Testis (tissue), 3 donors: ENCODE measurements around the gene NOS3. TPM values are rescaled to one million over a fixed set of nuclear protein-coding genes. Genes with fewer than 3 reads are reported as not detected.

Experiments used
- DNase-seq: peaks from one replicate; pipeline ENCODE4 v3.0.0-alpha.2; 2019
- H3K27ac ChIP-seq, 2 donors: fragments of 200-600 bp; sonication (generic); one replicate each; pipeline ENCODE4 v1.5.1; 2019
- H3K27me3 ChIP-seq: fragments of 200-600 bp; sonication (generic); one replicate; pipeline ENCODE4 v1.5.1; 2019
- H3K36me3 ChIP-seq: fragments of 200-600 bp; sonication (generic); one replicate; pipeline ENCODE4 v1.5.1; 2017; ENCODE audit warnings: low read depth; ENCODE audit errors: missing control alignments
- H3K4me1 ChIP-seq: fragments of 200-600 bp; sonication (generic); one replicate; pipeline ENCODE4 v1.5.1; 2019
- H3K4me3 ChIP-seq, 2 donors: fragments of 200-600 bp; sonication (generic); one replicate each; pipeline ENCODE4 v1.5.1; 2017 to 2019
- H3K9me3 ChIP-seq: fragments of 200-600 bp; sonication (generic); one replicate; pipeline ENCODE4 v1.5.1; 2017
- POLR2A ChIP-seq: fragments of 450-650 bp; IDR thresholded peaks from one replicate; pipeline ENCODE4 v1.6.1; 2017; ENCODE audit warnings: antibody characterized with exemption, mild to moderate bottlenecking, moderate library complexity
- WGBS, 2 donors: methylation state at CpG; one replicate each; pipeline ENCODE4 v1.1.5; 2018; 5-methylcytosine and 5-hydroxymethylcytosine counted together
- intact Hi-C: fragments of 100-400 bp; cut with DNase I; formaldehyde crosslinking; loops from one replicate; pipeline ENCODE4 v1.15.1; 2023; ENCODE audit warnings: low total_unique reads
- polyA plus RNA-seq: library from polyadenylated mRNA; stranded (reverse); fragments of 350-450 nt; fragmentation: Illumina TruSeq; extraction: RNeasy Lipid Tissue Mini Kit (QIAGEN cat#74804); gene quantifications from one replicate; pipeline ENCODE4 v1.2.3, GENCODE V29; 2014; ENCODE audit warnings: low read depth, low replicate concordance; ENCODE audit not compliant: insufficient read depth
- total RNA-seq, 2 donors: library from RNA; depleted of rRNA; stranded (reverse); fragments of >200 nt; gene quantifications; one replicate each; pipeline ENCODE4 v1.2.3, GENCODE V29; 2016
- TF ChIP-seq, protein P1 (sequence below), 3 experiments: fragments of 450-650 bp in 2 of 3; fragments of 200-600 bp in 1 of 3; sonication (generic) in 1 of 3; IDR thresholded peaks; one replicate each; pipeline ENCODE4 v1.5.1; 2016 to 2019; ENCODE audit warnings: antibody characterized with exemption in 3 of 3, mild to moderate bottlenecking in 2 of 3, moderate library complexity in 1 of 3

Gene NOS3
- total and polyA plus RNA-seq, 3 donors from 2014 or later, result 19.5 to 36.6 (median 25.0) TPM

DNA sequence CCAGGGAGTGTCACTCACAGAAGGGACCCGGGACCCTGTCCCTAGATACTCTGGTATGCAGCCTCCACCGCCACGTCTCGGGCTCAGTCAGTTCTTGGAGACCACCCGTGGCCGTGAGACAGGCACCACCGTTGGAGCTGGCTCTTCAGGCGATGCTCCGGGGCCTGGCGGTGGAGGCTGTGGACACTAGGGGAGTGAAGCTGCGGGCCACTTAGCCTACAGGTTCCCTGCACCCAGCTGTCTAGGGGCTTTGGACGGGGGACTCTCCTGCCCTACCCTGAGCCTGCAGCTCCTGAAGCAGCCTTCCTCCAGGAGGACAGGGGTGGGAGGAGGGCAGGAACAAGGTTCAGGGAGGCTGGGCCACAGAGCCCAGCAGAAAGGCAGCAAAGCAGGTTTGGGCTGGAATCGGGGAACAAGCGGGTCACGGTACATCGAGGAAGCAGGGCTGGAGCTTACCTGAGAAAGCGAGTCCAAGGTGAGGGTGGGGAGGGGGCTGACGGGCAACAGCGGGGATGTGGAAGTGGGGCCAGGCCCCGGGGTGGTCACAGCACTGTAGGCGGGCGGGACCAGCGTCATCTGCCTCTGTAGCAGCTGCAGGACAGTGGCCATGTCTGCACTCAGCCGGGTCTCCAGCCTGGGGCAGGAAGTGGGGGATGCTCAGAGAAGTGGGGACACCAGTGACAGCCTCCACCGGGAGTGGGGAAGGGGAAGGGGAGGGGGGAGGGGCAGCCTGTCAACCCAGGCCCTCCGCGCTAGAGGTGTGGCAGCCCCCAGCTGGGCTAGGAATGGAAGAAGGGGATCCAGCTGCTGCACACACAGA, 44.2 kb upstream of the NOS3 start:
- Histone ChIP-seq H3K4me1 (peaks cover 38% of the 10 kb centered on the region), H3K36me3 (no peaks in the 10 kb centered on the region), H3K27me3 (no peaks in the 10 kb centered on the region), H3K4me3 (no peak overlapping the region), H3K9me3 (no peaks in the 10 kb centered on the region), H3K27ac (peak overlapping the region; percentile 62 to 89)
- 65 to 87% methylated on average over 14 to 27 of the region's 27 CpGs for WGBS, 2 donors
- TF ChIP-seq, protein P1, sequence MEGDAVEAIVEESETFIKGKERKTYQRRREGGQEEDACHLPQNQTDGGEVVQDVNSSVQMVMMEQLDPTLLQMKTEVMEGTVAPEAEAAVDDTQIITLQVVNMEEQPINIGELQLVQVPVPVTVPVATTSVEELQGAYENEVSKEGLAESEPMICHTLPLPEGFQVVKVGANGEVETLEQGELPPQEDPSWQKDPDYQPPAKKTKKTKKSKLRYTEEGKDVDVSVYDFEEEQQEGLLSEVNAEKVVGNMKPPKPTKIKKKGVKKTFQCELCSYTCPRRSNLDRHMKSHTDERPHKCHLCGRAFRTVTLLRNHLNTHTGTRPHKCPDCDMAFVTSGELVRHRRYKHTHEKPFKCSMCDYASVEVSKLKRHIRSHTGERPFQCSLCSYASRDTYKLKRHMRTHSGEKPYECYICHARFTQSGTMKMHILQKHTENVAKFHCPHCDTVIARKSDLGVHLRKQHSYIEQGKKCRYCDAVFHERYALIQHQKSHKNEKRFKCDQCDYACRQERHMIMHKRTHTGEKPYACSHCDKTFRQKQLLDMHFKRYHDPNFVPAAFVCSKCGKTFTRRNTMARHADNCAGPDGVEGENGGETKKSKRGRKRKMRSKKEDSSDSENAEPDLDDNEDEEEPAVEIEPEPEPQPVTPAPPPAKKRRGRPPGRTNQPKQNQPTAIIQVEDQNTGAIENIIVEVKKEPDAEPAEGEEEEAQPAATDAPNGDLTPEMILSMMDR (IDR thresholded peaks at IDR 0.05), result no peak
- no peak for TF ChIP-seq POLR2A
- DNase-seq, result peak; percentile 30
- intact Hi-C loops, result no loop called here

DNA sequence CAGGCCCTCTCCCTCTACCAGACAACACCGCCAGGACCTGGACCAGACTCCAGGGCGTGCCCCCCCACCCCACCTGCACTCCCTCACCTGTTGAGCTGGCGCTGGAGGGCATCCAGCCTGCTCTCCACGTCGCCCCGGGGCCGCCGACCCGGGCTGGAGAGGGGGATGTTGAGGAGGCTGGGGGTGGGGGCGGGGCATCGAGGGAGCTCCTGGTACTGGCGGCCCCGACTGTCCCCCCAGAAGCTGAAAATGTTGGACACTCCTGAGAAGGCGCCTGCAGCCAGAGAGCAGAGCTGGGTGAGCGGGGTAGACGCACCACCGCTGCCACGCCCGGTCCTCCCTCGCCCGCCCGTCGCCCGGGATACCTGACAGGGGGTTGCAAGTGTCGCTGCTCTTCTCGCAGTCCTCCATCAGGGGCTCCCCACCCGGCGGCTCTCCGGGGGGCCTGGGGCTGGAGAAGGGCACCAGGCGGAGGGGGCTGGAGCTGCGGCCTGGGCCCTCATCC, 43.5 kb upstream of the NOS3 start:
- H3K9me3 ChIP-seq, result no peaks in the 10 kb centered on the region
- no peak overlapping the region for H3K4me3 ChIP-seq
- no peaks in the 10 kb centered on the region for H3K27me3 ChIP-seq
- intact Hi-C loops, result no loop called here
- peak overlapping the region; percentile 62 to 89 for H3K27ac ChIP-seq
- DNase-seq, result no peak
- TF ChIP-seq, protein P1 (IDR thresholded peaks at IDR 0.05), result no peak
- TF ChIP-seq POLR2A, result no peak
- H3K36me3 ChIP-seq, result no peaks in the 10 kb centered on the region
- WGBS, 2 donors, result 56 to 59% methylated on average over 3 to 20 of the region's 31 CpGs
- peaks cover 38% of the 10 kb centered on the region for H3K4me1 ChIP-seq

DNA sequence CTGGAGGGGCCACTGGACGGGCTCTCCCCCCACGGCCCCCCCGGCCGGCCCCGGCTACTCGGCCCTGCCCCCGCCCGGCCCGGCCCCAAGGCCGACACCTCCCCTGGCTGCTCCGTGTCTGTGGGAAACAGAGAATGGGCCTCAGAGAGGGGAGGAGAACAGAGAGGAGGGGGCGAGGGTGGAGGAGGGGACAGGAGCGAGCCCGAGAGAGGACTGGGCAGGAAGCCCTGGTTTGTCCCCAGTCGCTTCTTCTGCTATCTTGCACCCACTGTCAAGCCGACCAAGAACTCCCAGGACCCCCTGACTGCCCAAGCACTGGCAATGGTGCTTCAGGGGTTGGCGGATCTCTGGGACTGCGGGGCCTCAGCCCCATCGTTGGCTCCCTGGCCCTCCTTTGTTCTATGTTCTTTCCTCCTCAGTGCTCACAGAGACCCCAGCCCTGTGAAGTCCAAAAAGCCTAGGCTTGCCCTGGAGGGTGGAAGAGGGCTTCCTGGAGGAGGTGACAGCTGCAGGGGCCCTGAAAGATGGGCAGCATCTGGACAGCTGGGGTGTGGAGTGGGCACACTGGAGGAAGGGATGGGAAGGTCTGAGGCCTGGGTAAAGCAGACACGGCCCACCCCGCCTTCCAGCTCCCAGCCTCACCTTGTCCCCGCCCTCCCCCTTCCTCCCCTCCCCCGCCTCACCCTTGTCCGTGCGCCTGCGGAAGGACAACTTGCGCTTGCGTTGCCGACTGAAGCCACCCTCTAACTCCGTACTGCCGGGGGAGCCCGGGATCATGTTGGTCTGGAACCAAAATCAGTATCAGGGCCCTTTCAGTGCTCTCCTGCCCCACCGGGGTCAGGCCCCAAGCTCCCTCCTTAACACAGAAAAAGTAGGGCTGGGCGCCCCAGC, 42.8 kb upstream of the NOS3 start:
- Histone ChIP-seq H3K4me1 (peaks cover 42% of the 10 kb centered on the region), H3K27ac (peak overlapping the region; percentile 62 to 89), H3K36me3 (no peaks in the 10 kb centered on the region), H3K27me3 (no peaks in the 10 kb centered on the region), H3K9me3 (no peaks in the 10 kb centered on the region), H3K4me3 (no peak overlapping the region)
- peak; percentile 55 for DNase-seq
- WGBS, 2 donors, result 48 to 86% methylated on average over 12 to 34 of the region's 34 CpGs
- intact Hi-C loops, result no loop called here
- no peak for TF ChIP-seq POLR2A
- TF ChIP-seq, protein P1 (IDR thresholded peaks at IDR 0.05), result no peak

DNA sequence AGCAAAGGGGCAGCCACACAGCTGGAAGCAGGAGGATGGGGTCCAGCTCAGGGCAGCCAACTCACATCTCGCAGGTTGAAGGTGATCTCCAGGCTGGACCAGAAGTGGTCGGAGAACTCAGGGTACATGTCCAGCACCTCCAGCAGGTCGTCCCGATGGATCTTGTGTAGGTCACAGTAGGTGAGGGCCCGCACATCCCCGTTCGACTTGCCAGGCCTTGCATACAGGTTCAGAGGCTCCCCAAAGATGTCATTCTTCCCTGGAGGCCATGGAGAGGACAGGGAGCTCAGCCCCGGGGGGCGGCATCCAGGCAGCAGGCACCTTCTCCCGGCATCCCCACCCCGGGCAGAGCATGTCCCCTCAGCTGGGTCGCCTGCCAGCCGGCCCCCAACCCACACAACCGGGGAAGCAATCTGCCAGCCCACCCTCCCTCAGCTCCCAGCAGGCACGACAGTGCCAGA, 42.0 kb upstream of the NOS3 start:
- 87 to 94% methylated on average over 3 to 15 of the region's 15 CpGs for WGBS, 2 donors
- peak overlapping the region; percentile 62 to 89 for H3K27ac ChIP-seq
- peak; percentile 12 for DNase-seq

More for the DNA sequence above, 42.0 kb upstream of the NOS3 start:
- Histone ChIP-seq H3K36me3 (no peaks in the 10 kb centered on the region), H3K9me3 (no peaks in the 10 kb centered on the region), H3K4me3 (no peak overlapping the region), H3K4me1 (peaks cover 46% of the 10 kb centered on the region), H3K27me3 (no peaks in the 10 kb centered on the region)
- intact Hi-C loops, result no loop called here
- TF ChIP-seq POLR2A, result no peak
- TF ChIP-seq, protein P1 (IDR thresholded peaks at IDR 0.05), result no peak
